Astrocyte (in vitro differentiated cells and primary cell): Measurements from ENCODE around the gene MRFAP1. TPM values are rescaled to one million over a fixed set of nuclear protein-coding genes. Genes with fewer than 3 reads are reported as not detected.

ENCODE experiments used
- DNase-seq: peaks from one replicate; pipeline ENCODE4 v3.0.0-alpha.2; 2010; ENCODE audit warnings: low read depth
- FAIRE-seq: peaks from 2 replicates; lab custom pipeline; 2011; peaks lifted over from hg19 to GRCh38; lab: Jason Lieb, UNC
- H2AFZ ChIP-seq: 2 replicates; pipeline ENCODE4 v1.6.0; 2012; ENCODE audit warnings: low read depth, low read length, inconsistent platforms
- H3K27ac ChIP-seq: 2 replicates; pipeline ENCODE4 v1.5.1; 2011; ENCODE audit warnings: low read depth, low read length, inconsistent platforms
- H3K27me3 ChIP-seq: 2 replicates; pipeline ENCODE4 v1.6.0; 2011; ENCODE audit warnings: low read length, inconsistent platforms; ENCODE audit not compliant: insufficient read depth
- H3K36me3 ChIP-seq: 2 replicates; pipeline ENCODE4 v1.5.1; 2011; ENCODE audit warnings: low read length, inconsistent platforms; ENCODE audit not compliant: insufficient read depth
- H3K4me1 ChIP-seq: 2 replicates; pipeline ENCODE4 v1.5.1; 2011; ENCODE audit warnings: low read length, inconsistent platforms; ENCODE audit not compliant: insufficient read depth
- H3K4me2 ChIP-seq: 2 replicates; pipeline ENCODE4 v1.6.0; 2012; ENCODE audit warnings: low read length, inconsistent platforms
- H3K4me3 ChIP-seq: 2 replicates; pipeline ENCODE4 v1.5.1; 2011; ENCODE audit warnings: low read depth, mild to moderate bottlenecking, low read length, inconsistent platforms; ENCODE audit not compliant: insufficient read depth
- H3K79me2 ChIP-seq: 2 replicates; pipeline ENCODE4 v1.6.0; 2012; ENCODE audit warnings: mild to moderate bottlenecking, low read length, inconsistent platforms; ENCODE audit not compliant: insufficient read depth
- H3K9ac ChIP-seq: 2 replicates; pipeline ENCODE4 v1.6.0; 2012; ENCODE audit warnings: mild to moderate bottlenecking, low read length, inconsistent platforms
- H3K9me3 ChIP-seq: 2 replicates; pipeline ENCODE4 v1.5.1; 2012; ENCODE audit warnings: low read depth, mild to moderate bottlenecking, low read length, inconsistent platforms; ENCODE audit not compliant: insufficient read depth
- H4K20me1 ChIP-seq: 2 replicates; pipeline ENCODE4 v1.6.0; 2012; ENCODE audit warnings: low read length, inconsistent platforms; ENCODE audit not compliant: insufficient read depth
- H3K27ac Mint-ChIP-seq: one replicate; pipeline ENCODE4 v1.8.0; 2021; ENCODE audit warnings: mild to moderate bottlenecking, mixed read lengths; ENCODE audit not compliant: unreplicated experiment
- H3K27me3 Mint-ChIP-seq: one replicate; pipeline ENCODE4 v1.8.0; 2021; ENCODE audit warnings: low read depth, mixed read lengths; ENCODE audit not compliant: unreplicated experiment
- H3K36me3 Mint-ChIP-seq: one replicate; pipeline ENCODE4 v1.8.0; 2021; ENCODE audit warnings: low read depth, mixed read lengths; ENCODE audit not compliant: unreplicated experiment
- H3K4me1 Mint-ChIP-seq: one replicate; pipeline ENCODE4 v1.8.0; 2021; ENCODE audit warnings: low read depth, mixed read lengths; ENCODE audit not compliant: unreplicated experiment
- H3K4me3 Mint-ChIP-seq: one replicate; pipeline ENCODE4 v1.8.0; 2021; ENCODE audit warnings: mild to moderate bottlenecking, moderate library complexity, mixed read lengths; ENCODE audit not compliant: unreplicated experiment
- H3K9me3 Mint-ChIP-seq: one replicate; pipeline ENCODE4 v1.8.0; 2021; ENCODE audit warnings: mild to moderate bottlenecking, mixed read lengths; ENCODE audit not compliant: unreplicated experiment
- EZH2 ChIP-seq: IDR thresholded peaks from 2 replicates; pipeline ENCODE4 v1.6.1; 2012; ENCODE audit warnings: mild to moderate bottlenecking, low read length, inconsistent platforms; ENCODE audit not compliant: insufficient read depth
- total RNA-seq: library from RNA; stranded (reverse); gene quantifications from 2 replicates; pipeline ENCODE4 v1.2.1, GENCODE V29; 2021
- TF ChIP-seq, protein P1 (sequence below): IDR thresholded peaks from 2 replicates; pipeline ENCODE4 v1.5.1; 2011; ENCODE audit warnings: low read depth, mild to moderate bottlenecking, inconsistent platforms, low read length, moderate library complexity; ENCODE audit not compliant: insufficient read depth

Gene MRFAP1
- total RNA-seq, 1 donor from 2014 or later: 278 TPM

DNA sequence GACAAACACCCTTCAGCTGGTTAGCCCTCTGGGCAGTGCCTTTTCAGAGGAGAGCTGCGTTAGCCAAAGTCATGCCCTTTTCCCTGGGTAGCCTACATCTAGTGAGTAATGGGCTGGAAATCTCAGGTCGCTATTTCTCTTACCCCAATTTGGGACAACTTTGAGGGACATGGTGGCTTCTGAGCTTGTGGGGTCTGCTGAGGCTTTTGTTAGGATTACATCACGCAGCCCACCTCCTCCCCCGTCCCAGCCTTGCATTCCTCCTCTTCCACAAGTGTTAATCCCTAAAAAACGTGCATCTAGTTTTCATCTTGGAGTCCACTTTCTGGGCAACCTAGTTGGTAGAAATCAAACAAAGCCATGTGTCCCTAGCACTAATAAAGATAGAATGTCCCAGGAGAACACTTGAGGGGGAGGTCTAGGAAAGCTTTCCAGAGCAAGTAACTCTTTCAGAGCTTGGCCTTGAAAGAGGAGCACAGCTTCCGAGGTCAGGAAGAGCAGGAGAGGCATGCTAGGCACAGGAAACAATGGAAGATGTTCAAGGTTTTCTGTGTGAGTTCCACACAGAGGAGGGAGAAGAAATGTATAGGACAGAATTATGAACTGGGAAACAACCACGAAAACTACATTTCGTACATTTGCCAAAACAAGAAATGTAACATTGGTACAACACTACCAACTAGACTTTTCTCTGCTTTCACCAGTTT is 2.8 kb downstream of the MRFAP1 start:
- peak overlapping the region; percentile 70 for H3K27ac Mint-ChIP-seq
- H3K36me3 ChIP-seq: peaks cover 15% of the 10 kb centered on the region
- no peaks in the 10 kb centered on the region for H3K27me3 ChIP-seq
- peaks cover 2% of the 10 kb centered on the region for H3K36me3 Mint-ChIP-seq
- peaks cover 14% of the 10 kb centered on the region for H3K4me1 ChIP-seq
- no peak overlapping the region for H3K4me3 ChIP-seq
- peak overlapping the region; percentile 94 for H3K4me2 ChIP-seq
- peaks cover 35% of the 10 kb centered on the region for H4K20me1 ChIP-seq
- peaks cover 5% of the 10 kb centered on the region for H3K27me3 Mint-ChIP-seq
- no peak overlapping the region for H2AFZ ChIP-seq
- DNase-seq: no peak
- peak overlapping the region; percentile 23 for H3K4me3 Mint-ChIP-seq
- TF ChIP-seq, protein P1, sequence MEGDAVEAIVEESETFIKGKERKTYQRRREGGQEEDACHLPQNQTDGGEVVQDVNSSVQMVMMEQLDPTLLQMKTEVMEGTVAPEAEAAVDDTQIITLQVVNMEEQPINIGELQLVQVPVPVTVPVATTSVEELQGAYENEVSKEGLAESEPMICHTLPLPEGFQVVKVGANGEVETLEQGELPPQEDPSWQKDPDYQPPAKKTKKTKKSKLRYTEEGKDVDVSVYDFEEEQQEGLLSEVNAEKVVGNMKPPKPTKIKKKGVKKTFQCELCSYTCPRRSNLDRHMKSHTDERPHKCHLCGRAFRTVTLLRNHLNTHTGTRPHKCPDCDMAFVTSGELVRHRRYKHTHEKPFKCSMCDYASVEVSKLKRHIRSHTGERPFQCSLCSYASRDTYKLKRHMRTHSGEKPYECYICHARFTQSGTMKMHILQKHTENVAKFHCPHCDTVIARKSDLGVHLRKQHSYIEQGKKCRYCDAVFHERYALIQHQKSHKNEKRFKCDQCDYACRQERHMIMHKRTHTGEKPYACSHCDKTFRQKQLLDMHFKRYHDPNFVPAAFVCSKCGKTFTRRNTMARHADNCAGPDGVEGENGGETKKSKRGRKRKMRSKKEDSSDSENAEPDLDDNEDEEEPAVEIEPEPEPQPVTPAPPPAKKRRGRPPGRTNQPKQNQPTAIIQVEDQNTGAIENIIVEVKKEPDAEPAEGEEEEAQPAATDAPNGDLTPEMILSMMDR: no peak
- no peak for TF ChIP-seq EZH2
- no peaks in the 10 kb centered on the region for H3K9me3 Mint-ChIP-seq
- H3K4me1 Mint-ChIP-seq: peaks cover 17% of the 10 kb centered on the region
- no peak for FAIRE-seq
- H3K9me3 ChIP-seq: no peaks in the 10 kb centered on the region
- H3K79me2 ChIP-seq: peaks cover 34% of the 10 kb centered on the region
- H3K27ac ChIP-seq: no peak overlapping the region
- no peak overlapping the region for H3K9ac ChIP-seq

- no peaks in the 10 kb centered on the region for H3K9me3 Mint-ChIP-seq
- no peaks in the 10 kb centered on the region for H3K9me3 ChIP-seq
- peaks cover 11% of the 10 kb centered on the region for H3K4me1 ChIP-seq
- no peak for TF ChIP-seq EZH2
- TF ChIP-seq, protein P1: no peak
- no peak for DNase-seq
- no peak overlapping the region for H3K27ac ChIP-seq
- no peaks in the 10 kb centered on the region for H3K27me3 ChIP-seq
- FAIRE-seq: no peak
- H3K4me2 ChIP-seq: no peak overlapping the region
- peaks cover 35% of the 10 kb centered on the region for H4K20me1 ChIP-seq
- H2AFZ ChIP-seq: no peak overlapping the region
- H3K36me3 ChIP-seq: peaks cover 15% of the 10 kb centered on the region
- H3K4me3 ChIP-seq: no peak overlapping the region
- H3K4me3 Mint-ChIP-seq: no peak overlapping the region
- H3K79me2 ChIP-seq: peaks cover 34% of the 10 kb centered on the region
- peak overlapping the region; percentile 63 for H3K27ac Mint-ChIP-seq
- no peak overlapping the region for H3K9ac ChIP-seq
- H3K36me3 Mint-ChIP-seq: peaks cover 2% of the 10 kb centered on the region
- H3K27me3 Mint-ChIP-seq: peaks cover 5% of the 10 kb centered on the region
- peaks cover 17% of the 10 kb centered on the region for H3K4me1 Mint-ChIP-seq
Observed at GRCh38 chr4:6644792-6645530, 4.5 kb downstream of the MRFAP1 start.

GRCh38 chr4:6647169-6647568 is 6.7 kb downstream of the MRFAP1 start:
- H3K79me2 ChIP-seq: peaks cover 18% of the 10 kb centered on the region
- H3K27ac ChIP-seq: no peak overlapping the region
- H4K20me1 ChIP-seq: peaks cover 18% of the 10 kb centered on the region
- no peak overlapping the region for H3K9ac ChIP-seq
- no peak overlapping the region for H3K27ac Mint-ChIP-seq
- no peak overlapping the region for H3K4me3 ChIP-seq
- H3K9me3 Mint-ChIP-seq: no peaks in the 10 kb centered on the region
- no peaks in the 10 kb centered on the region for H3K36me3 Mint-ChIP-seq
- H3K4me1 ChIP-seq: peaks cover 3% of the 10 kb centered on the region
- H3K36me3 ChIP-seq: peaks cover 10% of the 10 kb centered on the region
- no peak overlapping the region for H3K4me2 ChIP-seq
- H3K4me3 Mint-ChIP-seq: no peak overlapping the region
- peaks cover 14% of the 10 kb centered on the region for H3K4me1 Mint-ChIP-seq
- H3K27me3 Mint-ChIP-seq: peaks cover 5% of the 10 kb centered on the region
- TF ChIP-seq, protein P1: no peak
- no peak for TF ChIP-seq EZH2
- no peak overlapping the region for H2AFZ ChIP-seq
- no peak for DNase-seq
- FAIRE-seq: no peak
- no peaks in the 10 kb centered on the region for H3K9me3 ChIP-seq
- H3K27me3 ChIP-seq: no peaks in the 10 kb centered on the region
